Fibroblast of the aortic adventitia (primary cell): ENCODE data around the gene ZNF48. TPM values are rescaled to one million over a fixed set of nuclear protein-coding genes. Genes with fewer than 3 reads are reported as not detected.

Experiments used
- DNase-seq: peaks from one replicate; pipeline ENCODE4 v3.0.0-alpha.2; 2010; ENCODE audit warnings: low read depth
- H3K4me3 ChIP-seq: 2 replicates; pipeline ENCODE4 v1.5.1; 2011; ENCODE audit warnings: low read depth, mild to moderate bottlenecking, control low read depth, low read length, moderate library complexity
- CTCF ChIP-seq: IDR thresholded peaks from 2 replicates; pipeline ENCODE4 v1.5.1; 2011; ENCODE audit warnings: mild to moderate bottlenecking, low read length, control low read depth, inconsistent platforms; ENCODE audit not compliant: insufficient read depth
- total RNA-seq: library from RNA; depleted of rRNA; stranded (reverse); fragments of >200 nt; gene quantifications from 2 replicates; pipeline ENCODE4 v1.2.3, GENCODE V29; 2012; ENCODE audit warnings: low replicate concordance

The ZNF48 gene
- total RNA-seq, 1 donor, result 5.4 TPM

- DNase-seq, result no peak
- H3K4me3 ChIP-seq, result no peak overlapping the region
- no peak for TF ChIP-seq CTCF
These were observed 36.0 kb upstream of the ZNF48 start for GRCh38 chr16:30358990-30359870.

- TF ChIP-seq CTCF, result no peak
- no peak overlapping the region for H3K4me3 ChIP-seq
- DNase-seq, result no peak
These were observed 35.4 kb upstream of the ZNF48 start for GRCh38 chr16:30359871-30360170.

GRCh38 chr16:30361180-30361579, 34.0 kb upstream of the ZNF48 start:
- DNase-seq, result no peak
- TF ChIP-seq CTCF, result no peak
- no peak overlapping the region for H3K4me3 ChIP-seq

- no peak for TF ChIP-seq CTCF
- DNase-seq, result no peak
- no peak overlapping the region for H3K4me3 ChIP-seq
These were observed 30.0 kb upstream of the ZNF48 start for GRCh38 chr16:30365200-30365599.

- H3K4me3 ChIP-seq, result peak overlapping the region; percentile 13
- DNase-seq, result no peak
- TF ChIP-seq CTCF, result no peak
These were observed 28.7 kb upstream of the ZNF48 start for GRCh38 chr16:30366511-30366910.

GRCh38 chr16:30367349-30368009, 27.7 kb upstream of the ZNF48 start:
- H3K4me3 ChIP-seq, result peak overlapping the region; percentile 93
- DNase-seq, result no peak
- no peak for TF ChIP-seq CTCF
